SIG-M5 treated with dmso at 0.1 percent for 504 hours (cell line): ENCODE results near the gene ST13.
"Not testable (repeated sequence)": the region's sequence is repeated elsewhere in the genome, so short reads cannot be mapped to it uniquely, and the experiment has no call there.

Experiments
- DNase-seq: peaks from one replicate; lab custom pipeline; 2025; ENCODE audit not compliant: unreplicated experiment; lab: John Stamatoyannopoulos, UW

The ST13 gene

GRCh38 chr22:40844951-40845350 is 11.5 kb downstream of the ST13 start:
- no peak for DNase-seq

DNA sequence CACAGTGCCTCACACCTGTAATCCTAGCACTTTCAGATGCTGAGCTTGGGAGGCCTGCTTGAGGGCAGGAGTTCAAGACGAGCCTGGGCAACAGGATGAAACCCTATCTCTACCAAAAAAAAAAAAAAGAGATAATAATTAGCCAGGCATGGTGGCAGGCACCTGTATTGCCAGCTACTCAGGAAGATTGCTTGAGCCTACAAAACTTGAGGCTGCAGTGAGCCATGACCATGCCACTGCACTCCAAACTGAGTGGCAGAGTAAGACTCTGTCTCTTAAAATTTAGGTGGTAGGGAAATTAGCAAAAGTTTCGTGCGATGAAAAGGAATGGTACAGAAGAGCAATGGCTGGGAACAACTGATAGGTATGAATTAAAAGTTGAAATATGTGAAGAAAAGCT is 18.0 kb downstream of the ST13 start:
- DNase-seq = no peak

DNA sequence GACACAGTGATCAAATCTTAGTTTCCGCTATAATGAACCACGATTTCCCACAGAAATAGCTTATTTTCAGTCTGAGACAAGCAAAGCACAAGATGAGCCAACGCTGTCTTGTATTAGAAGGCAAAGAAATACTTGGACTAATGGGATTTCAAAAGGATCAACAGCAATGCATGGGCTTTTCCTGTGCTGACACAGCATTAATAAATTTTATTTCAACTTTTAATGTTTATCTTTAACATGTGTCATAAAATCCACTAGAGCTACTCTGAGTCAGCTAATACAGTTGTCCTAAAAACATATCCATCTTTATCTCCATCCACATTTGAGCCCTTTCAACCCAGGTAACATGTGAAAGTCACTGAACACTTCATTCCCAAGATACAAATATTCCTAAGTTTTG is 21.8 kb downstream of the ST13 start:
- no peak for DNase-seq

DNA sequence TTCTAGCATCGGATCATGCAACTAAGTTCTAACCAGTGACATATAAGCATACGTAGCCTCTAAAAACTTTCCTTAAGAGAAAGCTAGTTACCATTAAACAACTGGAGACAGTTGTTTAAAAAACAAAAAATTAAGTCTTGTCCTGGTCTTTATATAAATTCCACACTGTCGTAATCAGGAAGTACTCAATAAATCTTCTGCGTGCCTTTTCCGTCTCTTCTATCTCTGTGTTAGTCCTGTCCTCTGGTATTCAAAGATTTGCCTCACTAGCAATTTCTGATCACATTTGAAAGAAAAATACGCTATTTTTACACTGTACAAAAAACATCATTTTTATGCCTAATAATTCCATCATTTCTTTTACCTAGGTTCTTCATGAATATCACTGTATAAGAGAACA is 27.3 kb downstream of the ST13 start:
- DNase-seq = no peak

- DNase-seq = no peak
These were observed 29.3 kb downstream of the ST13 start for GRCh38 chr22:40826984-40827741.

DNA sequence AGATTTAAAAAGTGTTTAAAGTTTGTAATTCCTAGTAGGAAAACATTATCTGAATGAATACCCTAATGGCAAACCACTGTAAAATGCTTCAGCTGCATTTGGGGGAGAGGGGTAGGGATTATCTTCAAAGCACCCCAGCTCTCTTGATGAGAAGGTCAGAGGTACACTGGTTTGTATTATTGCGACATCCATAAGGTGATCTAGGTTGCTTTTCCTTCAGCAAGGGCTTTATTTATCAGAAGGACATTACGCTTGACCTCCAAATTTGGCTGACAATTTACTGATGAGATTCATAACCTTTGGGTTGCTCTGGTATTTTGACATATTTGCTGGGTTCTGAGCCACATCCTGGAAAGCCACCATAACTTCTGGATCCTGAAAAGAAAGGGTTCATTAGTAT is 30.1 kb downstream of the ST13 start:
- DNase-seq = not testable (repeated sequence)

GRCh38 chr22:40823426-40823825 is 33.0 kb downstream of the ST13 start:
- DNase-seq = no peak

DNA sequence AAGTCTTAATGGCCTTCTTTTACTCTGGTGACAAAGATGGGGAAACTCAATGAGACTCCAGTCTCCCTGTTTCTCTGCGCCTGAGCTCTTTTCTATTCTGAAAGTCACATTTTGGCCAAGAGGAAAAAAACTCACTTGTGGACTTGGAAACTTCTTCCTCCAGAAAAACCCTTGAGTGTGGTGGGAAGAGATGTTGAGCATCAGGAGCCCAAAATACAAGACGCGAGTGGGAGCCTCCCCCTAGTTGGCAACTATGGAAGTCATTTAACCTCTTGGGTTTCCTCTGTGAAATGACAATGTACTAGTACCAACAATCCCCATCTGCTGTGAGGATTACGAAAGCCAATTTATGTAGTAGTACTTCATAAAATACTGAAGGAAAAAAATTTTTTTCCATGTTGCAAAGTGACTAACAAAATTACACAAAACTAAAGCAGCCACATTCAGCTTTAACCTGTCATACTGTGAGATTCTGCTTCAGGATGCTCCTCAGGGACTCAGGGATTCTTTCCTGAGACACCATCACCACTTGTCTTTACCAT is 36.8 kb downstream of the ST13 start:
- DNase-seq = peak; percentile 50

- DNase-seq = peak; percentile 83
These were observed 37.5 kb downstream of the ST13 start, which contains the start of gene SLC25A17 for GRCh38 chr22:40818747-40819598. Gene SLC25A17, minus strand, starts transcription at chr22:40819346. Its CDS starts 98 bp downstream, at chr22:40819248.

DNA sequence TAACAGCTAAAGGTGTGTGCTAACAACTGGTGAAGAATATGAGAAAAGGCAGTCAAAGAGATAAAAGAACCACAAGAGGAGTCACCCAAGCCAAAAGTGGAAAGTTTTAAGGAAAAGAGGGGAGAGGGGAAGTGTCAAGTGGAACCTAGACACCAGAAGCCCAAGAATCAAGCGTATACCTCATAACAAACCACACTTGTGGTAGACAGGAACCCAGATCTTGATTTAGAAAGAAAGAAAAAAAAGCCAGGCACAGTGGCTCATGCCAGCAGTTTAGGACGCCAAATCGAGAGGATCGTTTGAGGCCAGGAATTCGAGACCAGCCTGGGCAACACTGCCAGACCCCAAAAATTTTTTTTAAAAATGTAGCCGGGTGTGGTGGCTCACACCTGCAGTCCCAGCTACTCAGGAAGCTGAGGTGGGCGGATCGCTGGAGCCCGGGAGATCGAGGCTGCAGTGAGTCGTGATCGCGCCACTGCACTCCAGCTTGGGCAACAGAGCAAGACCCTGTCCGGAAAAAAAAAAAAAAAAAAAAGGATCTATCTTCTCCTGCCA is 38.2 kb downstream of the ST13 start:
- peak; percentile 18 for DNase-seq

DNA sequence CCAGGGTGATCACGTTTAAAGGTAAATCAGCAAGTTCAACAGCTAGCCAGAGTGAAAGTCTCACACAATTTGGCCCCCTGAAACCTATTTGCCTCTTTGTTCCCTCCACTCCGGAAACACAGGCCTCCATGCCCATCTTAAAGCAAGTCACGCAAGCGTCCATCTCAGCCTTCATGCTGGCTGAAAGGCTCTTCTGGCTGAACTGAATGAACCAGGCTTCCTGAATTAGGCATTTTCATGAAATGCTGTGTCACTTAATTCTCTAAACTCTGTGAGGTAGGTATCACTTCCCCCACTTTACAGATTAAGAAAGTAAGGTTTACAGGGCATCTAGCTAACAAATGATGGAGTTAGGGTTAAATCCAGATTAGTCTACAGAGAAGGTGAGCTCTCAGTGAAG is 38.7 kb downstream of the ST13 start:
- DNase-seq = peak; percentile 18

- no peak for DNase-seq
These were observed 42.5 kb downstream of the ST13 start for GRCh38 chr22:40813912-40814315.

DNA sequence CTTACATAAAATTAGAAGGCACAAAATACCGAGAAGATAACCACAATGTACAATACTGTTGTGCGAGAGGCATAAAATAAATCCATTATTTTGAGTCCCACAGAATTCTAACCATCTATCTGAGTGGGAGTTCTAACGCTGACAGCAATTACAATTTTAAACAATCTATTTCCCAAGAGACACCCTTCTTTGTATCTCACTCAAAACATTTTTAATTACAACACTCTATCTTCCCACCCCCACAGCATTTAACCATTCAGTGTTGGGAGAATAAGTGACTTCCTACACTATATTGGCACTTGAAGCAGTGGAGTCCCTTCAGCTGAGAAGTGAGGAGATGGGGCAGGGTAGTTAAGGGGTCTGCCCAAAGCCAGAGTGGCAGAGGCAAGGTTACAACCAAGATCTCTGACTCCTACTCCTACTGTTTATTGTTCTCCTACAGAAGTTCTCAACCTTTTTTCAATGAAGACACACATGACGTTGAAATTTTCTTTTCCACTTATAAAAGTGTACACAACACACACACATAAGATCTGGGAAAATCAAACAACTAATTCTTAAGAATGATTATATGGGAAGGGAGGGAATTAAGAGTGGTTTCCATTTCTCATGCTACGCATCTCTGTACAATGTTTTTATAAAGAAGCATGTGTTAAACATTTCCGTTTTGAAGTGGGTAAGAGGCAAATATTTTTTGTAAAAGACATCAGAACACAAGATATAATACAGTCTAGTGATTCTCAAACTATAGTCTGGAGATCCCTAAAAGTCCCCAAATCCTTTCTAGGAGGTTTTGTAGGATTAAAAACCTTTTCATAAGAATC is 48.2 kb downstream of the ST13 start:
- no peak for DNase-seq

DNA sequence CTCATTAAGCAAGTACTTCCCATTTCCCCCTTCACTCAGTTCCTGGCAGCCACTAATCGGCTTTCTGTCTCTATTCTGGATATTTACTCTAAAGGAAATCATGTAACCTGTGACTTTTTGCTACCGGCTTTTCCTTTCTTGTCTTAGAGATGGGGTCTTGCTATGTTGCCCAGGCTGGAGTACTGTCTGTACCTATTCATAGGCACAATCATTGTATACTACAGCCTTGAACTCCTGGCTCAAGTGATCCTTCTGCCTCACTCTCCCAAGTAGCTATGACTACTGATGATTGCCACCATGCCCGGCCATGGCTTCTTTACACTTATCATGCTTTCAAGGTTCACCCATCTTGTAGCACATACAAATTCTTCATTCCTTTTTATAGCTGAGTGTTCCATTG is 49.7 kb downstream of the ST13 start:
- DNase-seq = no peak

GRCh38 chr22:40805699-40806203 is 50.7 kb downstream of the ST13 start:
- no peak for DNase-seq

DNA sequence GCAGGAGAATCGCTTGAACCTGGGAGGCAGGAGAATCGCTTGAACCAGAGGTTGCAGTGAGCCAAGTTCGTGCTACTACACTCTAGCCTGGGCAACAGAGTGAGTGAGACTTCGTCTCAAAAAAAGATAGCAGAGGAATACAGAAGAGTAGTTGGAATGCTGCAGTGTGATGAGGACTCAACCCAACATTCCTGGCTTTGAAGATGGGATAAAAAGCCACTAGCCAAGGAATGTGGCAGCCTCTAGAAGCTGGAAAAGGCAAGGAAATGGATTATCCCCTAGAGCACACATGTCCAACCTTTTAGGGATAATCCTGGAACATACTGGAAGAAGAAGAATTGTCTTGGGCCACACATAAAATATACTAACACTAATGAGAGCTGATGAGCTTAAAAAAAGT is 51.2 kb downstream of the ST13 start:
- DNase-seq = no peak

DNA sequence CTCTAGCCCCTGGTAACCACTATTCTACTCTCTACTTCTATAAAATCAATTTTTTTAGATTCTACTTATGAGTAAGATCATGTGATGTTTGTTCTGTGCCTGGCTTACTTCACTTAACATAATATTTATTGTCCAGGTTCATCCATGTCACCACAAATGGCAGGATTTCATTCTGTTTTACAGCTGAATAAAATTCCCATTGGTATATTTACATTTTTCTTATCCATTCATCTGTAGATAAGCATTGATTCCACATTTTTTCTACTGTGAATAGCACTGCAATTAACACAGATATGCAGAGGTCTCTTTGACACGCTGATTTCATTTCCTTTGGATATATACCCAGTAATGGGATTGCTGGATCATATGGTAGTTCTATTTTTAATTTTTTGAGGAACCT is 53.1 kb downstream of the ST13 start:
- no peak for DNase-seq

DNA sequence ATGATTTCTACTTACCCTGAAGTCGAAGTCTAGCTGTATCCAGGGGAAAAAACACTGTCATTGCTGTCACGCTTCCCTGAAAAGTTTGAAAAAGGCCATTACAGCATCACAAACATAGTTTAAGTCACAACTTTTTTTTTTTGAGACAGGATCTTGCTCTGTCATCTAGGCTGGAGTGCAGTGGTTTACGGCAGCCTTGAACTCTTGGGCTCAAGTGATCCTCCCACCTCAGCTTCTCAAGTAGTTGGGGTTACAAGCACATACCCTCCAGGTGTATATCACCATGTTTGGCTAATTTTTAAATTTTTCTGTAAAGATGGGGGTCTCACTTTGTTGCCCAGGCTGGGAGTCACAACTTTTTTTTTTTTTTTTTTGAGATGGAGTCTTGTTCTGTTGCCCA is 57.4 kb downstream of the ST13 start:
- DNase-seq = no peak

- DNase-seq = no peak
These were observed 59.0 kb downstream of the ST13 start for GRCh38 chr22:40797427-40797826.

GRCh38 chr22:40792451-40792850 is 64.0 kb downstream of the ST13 start:
- no peak for DNase-seq

- no peak for DNase-seq
These were observed 65.2 kb downstream of the ST13 start for GRCh38 chr22:40791241-40791640.
